Activated CD4-positive, alpha-beta T cell treated with anti-CD3 and anti-CD28 coated beads for 24 hours (primary cell): ENCODE results near the gene TAF4.
"Not testable (repeated sequence)": the region's sequence is repeated elsewhere in the genome, so short reads cannot be mapped to it uniquely, and the experiment has no call there.

Source experiments
- DNase-seq, 2 donors: peaks; one replicate each; pipeline ENCODE4 v3.0.0-alpha.2; 2020; ENCODE audit warnings: low read depth in 2 of 2

The TAF4 gene, protein sequence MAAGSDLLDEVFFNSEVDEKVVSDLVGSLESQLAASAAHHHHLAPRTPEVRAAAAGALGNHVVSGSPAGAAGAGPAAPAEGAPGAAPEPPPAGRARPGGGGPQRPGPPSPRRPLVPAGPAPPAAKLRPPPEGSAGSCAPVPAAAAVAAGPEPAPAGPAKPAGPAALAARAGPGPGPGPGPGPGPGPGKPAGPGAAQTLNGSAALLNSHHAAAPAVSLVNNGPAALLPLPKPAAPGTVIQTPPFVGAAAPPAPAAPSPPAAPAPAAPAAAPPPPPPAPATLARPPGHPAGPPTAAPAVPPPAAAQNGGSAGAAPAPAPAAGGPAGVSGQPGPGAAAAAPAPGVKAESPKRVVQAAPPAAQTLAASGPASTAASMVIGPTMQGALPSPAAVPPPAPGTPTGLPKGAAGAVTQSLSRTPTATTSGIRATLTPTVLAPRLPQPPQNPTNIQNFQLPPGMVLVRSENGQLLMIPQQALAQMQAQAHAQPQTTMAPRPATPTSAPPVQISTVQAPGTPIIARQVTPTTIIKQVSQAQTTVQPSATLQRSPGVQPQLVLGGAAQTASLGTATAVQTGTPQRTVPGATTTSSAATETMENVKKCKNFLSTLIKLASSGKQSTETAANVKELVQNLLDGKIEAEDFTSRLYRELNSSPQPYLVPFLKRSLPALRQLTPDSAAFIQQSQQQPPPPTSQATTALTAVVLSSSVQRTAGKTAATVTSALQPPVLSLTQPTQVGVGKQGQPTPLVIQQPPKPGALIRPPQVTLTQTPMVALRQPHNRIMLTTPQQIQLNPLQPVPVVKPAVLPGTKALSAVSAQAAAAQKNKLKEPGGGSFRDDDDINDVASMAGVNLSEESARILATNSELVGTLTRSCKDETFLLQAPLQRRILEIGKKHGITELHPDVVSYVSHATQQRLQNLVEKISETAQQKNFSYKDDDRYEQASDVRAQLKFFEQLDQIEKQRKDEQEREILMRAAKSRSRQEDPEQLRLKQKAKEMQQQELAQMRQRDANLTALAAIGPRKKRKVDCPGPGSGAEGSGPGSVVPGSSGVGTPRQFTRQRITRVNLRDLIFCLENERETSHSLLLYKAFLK

DNA sequence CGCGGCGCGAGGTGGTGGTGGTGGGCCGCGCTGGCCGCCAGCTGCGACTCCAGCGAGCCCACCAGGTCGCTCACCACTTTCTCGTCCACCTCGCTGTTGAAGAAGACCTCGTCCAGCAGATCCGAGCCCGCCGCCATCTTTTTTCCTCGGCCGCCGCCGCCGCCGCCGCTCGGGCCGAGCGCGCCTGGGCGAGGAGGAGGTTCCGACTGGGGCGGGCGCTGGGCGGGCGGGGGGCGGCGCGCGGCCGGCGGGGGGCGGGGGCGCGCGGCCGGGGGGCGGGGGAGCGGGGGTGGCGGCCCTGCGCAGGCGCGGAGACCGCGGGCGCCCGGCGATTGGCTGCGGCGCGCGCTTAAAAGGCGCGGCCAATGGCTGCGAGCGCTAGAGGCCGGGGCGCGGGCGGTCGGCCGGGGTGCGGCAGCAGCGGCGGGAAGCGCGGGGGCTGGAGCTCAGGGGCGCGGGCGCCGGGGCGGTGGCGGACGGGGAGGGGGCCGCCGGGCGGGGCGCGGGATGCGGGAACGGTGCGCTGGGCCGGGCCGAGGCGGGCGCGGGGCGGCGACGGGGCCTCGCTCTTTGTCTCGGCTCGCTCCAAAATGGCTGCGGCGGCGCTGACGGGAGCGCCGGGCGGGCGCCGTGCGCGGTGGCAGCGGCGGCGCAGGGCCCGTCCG, at the start of gene TAF4:
Gene TAF4 (minus strand): TSS at position 208 of the 665 bp plus-strand sequence. CDS start 71 bp downstream, at position 137.
- DNase-seq: peak; percentile 61 to 65

DNA sequence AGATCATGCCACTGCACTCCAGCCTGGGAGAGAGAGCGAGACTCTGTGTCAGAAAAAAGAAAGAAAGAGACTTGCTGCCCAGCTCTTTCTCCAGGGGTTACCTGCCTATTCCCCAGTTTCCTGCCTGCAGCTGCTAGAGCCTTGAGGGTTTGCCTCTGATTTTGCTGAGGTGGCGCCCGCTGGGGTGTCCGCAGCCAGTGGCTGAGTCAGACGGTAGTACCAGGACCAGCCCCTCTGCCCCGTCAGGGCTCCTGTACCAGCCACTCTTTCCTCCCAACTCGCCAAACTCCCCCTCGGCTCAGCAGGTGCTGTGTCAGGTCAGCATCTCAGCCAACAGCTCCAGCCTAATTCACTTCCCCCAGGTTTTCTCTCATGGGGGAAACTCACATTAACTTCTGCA, 49.2 kb upstream of the TAF4 start:
- no peak for DNase-seq

DNA sequence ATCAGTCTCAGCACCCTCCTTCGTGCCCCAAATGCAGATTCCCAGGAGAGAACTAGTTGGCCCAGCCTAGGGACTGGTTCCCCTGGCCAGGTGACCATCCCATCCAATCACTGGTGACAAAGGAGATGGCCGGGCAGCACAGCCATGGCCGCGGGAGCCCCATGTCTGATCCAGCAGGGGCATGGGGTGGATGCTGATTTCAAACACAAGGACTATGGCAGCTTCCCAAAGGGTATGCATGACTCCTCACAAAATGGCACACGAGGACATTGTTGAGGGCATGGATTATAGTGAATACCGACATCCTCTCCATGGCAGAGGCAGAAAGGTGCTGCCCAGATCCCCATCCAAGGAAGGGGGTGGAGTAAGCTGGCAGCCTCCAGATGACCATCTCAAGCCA, 46.7 kb upstream of the TAF4 start:
- DNase-seq: no peak

DNA sequence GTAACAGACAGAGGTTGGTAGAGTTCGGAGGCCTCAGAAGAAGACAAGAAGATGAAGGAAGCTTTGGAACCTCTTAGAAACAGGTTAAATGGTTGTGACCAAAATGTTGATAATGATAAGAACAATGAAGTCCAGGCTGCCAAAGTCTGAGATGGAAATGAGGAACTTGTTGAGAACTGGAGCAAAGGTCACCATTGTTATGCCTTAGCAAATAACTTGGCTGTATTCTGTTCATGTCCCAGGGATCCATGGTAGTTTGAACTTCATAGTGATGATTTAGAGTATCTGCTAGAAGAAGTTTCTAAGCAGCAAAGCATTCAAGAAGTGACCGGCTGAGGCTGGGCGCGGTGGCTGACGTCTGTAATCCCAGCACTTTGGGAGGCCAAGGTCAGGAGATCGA, 45.5 kb upstream of the TAF4 start:
- no peak for DNase-seq

DNA sequence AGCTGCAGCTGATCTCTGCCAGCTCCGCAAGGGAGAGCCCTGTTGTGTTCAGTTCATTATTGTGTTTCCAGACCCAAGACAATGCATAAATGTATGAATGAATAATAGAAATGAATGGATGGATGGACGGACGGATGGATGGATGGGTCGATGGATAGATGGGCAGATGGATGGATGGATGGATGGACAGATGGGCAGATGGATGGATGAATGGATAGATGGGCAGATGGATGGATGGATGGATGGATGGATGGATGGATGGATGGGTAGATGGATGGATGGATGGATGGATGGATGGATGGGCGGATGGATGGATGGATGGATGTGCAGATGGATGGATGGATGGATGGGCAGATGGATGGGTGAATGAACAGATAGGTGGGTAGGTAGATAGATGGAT, 39.9 kb upstream of the TAF4 start:
- DNase-seq: no peak

DNA sequence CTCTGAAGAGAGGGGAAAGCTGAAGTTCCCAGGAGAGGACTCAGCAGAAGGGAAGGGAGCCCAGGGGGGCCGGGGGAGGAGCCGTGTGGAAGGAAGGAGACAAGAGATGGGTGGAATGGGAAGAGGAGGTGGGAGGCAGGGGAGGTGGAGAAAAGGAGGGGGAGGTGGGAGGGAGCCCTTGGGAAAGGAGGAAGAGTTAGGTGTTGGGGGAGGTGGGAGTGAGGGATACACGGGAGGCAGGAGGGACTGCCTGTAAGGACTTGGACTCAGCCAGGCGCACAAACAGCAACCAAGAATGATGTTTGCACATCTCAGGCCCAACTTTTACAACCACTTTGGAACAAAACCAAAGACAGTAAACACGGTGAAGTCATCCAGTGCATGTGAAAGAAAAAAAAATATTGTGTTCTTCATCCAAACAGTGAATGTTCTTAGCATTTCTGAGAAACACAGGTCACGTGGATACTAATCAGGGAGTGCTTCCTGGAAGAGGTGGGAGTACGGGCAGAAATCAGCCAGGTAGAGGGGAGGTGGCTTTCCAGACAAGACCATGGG, 39.2 kb upstream of the TAF4 start:
- no peak for DNase-seq

DNA sequence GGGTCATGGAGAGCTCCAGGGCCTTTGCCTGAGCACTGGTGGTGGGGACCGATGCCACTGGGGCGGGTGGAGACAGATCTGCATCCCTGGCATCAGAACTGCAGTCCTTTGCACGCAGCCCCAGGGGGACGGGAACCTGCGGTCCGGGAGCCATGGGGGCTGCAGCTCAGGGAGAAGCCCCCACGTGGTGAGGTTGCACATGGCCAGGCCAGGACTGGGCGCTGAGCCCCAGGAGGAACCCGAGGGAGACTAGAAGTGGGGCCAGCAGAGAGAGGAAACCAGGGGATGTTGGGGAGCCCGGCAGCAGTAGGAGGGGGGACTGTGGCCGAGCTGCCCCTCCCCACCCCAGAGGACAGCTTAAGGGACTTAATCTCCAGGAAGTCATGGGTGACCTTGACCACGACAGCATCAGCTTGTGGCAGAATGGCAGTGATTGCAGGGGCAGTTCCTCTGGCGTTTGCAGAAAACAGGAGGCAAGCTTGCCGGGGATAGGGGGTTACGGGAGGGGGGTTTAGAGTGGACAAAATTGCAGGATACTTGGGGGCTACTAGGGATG, 38.6 kb upstream of the TAF4 start:
- no peak for DNase-seq

DNA sequence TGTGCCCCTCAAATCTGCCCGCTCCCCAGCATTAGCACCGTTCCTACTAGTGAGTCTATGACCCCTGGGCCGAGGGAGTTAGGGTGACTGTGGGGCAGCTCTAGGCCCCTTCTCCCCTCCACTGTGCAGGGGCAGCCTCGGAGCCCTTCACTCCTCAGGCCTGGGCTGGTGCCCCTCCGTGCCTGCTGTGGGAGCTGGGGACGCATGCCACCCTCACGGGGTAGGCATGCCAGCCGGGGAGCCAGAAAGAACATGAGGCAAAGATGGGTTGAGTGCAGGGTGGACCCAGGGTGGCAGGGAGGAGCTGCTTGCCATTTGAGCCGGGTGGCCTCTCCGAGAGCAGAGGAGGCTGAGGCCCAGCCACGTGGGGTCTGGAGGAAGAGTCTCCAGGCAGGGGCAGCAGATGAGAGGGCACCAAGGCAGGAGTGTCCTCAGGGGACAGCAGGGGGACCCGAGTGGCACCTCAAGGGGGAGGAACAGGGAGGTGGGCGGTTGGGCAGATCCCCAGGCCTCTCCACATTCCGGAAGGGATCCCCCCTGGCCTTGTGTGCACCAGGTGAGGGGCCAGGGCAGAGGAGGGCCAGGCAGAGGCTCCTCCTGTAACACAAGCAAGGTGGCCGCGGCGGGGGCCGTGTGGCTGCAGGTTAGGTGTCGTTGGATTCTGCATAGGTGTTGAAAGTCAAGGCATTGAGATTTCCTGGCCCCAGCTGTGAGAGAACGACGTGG, 38.0 kb upstream of the TAF4 start:
- no peak for DNase-seq

DNA sequence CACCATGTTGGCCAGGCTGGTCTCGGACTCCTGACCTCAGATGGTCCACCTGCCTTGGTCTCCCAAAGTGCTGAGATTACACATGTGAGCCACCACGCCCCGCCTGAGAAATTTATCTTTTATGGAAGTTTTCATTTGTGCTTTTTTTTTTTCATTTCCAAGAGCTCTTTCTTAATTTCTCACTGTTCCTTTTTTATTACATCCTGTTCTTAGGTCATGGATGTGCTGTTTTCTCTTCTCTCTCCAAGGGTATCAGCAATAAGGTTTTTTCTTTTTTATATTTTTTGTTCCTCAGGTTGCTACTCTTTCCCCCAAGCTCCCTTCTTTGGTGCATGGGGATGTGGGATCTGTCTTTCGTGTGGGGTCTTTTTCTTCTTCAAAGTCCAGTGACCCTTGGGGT, 35.4 kb upstream of the TAF4 start:
- DNase-seq: no peak

DNA sequence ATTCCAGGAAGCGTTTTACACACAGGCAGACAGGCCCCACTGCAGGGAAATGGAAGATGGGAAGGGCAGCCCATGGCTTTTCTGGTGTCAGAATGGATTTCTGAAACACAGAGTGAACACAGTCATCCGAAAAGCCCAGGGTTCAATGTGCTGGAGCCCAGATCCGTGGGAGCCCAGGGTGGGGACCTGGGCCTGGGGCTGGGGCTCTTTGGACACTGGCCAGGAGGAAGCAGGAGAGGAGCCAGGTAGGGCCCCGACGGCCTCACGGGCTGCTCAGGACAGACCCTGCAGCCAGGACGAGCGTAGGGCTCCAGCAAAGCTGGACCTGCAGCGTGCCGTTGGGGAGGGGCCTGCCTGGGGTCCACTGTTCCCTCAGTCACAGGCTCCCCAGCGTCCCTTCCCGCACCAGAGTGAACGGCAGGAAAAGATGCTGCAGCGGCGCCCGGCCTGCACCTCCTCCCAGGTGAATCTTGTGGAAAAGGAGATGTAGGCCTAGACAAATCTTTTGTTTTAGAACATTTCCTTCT, 32.3 kb upstream of the TAF4 start:
- DNase-seq: no peak

DNA sequence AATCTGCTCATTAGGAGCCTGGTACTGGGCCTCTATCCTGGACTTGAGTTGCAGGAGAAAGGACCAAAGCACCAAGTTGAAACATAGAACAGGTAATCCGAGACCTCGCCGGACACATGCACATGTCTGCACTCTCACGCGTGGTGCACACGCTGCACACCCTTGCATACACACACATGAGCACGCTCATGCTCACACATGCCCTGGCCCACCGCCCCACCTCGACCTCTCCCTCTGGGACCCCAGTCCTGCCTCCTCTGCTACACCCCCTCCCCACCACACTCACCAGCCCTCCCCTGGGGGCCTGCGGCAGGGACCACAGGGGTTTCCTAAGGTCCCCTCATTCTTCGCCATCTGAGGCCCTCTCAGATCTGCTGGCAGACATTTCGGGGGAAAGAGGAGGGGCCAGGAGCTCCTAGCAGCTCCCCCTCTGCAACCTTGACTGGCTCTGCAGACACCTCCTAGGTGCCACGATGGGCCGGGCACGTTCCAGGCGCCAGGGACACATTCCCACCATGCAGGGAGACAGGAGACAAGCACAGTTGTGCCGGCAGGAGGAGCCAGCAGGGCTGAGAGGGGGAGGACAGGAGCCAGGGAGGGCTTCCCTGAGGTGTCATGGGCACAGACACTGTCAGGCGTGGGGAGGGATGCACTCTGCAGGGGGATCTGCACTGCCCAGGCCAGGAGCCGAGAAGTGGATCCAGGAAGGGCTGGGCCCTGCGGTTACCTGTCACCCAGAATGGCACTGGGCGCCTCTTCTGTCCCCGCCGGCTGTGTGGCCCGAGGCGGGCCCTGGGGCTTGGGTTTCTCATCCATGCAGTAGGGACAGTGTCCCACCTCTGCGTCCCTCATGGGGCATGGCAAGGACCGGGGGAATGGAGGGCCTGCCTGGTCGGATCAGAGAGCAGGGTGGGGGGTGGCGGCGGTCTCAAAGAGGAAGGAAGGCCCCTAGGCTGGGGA, 31.0 kb upstream of the TAF4 start:
- no peak for DNase-seq

DNA sequence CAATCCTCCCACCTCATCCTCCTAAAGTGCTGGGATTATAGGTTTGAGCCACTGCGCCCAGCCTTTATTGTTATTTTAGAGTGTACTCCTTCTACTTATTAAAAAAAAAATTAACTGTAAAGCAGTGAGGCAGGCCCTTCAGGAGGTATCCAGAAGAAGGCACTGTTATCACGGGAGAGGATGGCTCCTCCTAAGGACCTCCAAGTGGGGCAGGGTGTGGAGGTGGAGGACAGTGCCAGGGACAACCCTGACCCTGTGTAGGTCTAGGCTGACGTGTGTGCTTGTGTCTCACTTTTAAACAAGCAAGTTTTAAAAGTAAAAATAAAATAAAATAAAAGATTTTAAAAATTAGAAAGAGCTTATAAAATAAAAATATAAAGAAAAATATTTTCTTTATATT, 23.7 kb upstream of the TAF4 start:
- no peak for DNase-seq

DNA sequence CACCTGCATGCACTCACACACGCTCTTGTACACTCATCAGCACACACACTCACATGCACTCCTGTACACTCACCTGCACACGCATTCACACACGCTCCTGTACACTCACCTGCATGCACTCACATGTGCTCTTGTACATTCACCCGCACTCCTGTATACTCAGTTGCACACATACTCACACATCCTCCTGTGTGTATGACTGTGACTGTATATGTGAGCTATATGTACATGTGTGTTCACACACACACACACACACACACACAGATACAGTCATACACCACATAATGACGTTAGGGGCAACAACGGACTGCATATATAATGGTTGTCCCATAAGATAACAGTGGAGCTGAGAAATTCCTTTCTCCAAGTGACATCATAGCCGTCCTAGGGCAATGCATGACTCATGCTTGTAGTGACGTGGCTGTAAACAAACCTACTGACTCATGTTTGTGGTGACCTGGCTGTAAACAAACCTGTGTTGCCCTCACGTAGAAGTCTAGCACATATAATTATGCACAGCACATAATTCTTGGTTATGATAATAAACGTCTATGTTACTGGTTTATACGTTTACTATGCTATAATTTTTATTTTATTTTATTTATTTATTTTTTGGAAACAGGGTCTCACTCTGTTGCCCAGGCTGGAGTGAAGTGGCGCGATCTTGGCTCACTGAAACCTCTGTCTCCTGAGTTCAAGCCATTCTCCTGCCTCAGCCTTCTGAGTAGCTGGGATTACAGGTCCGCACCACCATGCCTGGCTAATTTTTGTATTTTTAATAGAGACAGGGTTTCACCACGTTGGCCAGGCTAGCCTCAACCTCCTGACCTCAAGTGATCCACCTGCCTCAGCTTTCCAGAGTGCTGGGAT, 22.8 kb upstream of the TAF4 start:
- no peak for DNase-seq

DNA sequence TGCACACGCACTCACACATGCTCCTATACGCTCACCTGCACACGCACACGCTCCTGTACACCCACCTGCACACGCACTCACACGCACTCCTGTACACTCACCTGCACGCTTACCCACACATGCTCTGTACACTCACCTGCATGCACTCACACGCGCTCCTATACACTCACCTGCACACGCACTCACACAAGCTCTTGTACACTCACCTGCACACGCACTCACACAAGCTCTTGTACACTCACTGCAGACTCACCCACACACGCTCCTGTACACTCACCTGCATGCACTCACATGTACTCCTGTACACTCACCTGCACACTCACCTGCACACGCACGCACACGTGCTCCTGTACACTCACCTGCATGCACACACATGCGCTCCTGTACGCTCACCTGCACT, 22.0 kb upstream of the TAF4 start:
- no peak for DNase-seq

DNA sequence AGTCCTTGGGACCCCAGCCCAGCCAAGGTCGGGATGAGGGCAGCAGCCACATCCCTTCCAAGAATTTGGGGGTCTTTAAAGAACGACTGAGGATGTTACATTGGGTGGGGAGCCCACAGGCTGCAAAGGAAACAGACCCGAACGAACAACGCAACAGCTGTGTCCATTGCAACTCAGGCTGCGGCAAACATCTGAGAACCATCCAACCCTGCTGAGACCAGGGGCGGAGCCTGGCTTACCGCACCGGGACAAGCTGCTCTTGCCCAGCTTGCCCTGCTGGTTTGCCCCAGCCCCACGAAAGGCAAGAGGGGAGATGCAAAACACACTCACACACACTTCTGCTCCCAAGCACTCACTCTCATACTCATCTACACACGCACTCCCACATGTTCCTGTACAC, 21.5 kb upstream of the TAF4 start:
- no peak for DNase-seq

DNA sequence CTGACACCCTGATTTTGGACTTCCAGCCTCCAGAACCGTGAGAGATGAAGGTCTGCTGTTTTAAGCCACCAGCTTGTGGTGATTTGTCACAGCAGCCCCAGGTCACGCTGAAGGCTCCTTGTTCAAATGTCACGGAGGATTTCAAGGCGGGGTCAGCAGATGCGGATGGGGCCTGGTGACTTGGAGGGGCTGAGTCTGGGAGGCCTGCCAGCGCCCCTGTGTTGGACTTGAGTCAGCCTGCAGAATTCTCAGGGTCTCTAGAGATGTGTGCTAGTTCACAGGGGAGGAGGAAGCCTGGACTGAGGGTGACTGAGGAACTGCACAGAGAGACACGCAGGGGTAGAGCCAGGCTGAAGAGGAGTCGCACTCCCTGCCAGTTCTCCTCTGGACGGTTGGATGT, 19.5 kb upstream of the TAF4 start:
- no peak for DNase-seq

DNA sequence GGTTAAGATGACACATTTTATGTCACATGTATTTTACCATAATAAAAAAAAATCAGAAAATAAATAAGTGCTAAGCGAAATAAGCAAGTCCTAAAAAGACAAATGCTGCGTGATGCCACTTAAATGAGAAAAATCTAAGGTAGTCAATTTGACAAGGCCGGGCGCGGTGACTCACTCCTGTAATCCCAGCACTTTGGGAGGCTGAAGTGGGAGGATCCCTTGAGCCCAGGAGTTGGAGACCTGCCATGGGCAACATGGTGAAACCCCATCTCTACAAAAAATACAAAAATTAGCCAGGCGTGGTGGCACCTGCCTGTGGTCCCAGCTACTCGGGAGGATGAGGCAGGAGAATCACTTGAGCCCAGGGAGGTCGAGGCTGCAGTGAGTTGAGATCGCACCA, 18.5 kb upstream of the TAF4 start:
- not testable (repeated sequence) for DNase-seq

DNA sequence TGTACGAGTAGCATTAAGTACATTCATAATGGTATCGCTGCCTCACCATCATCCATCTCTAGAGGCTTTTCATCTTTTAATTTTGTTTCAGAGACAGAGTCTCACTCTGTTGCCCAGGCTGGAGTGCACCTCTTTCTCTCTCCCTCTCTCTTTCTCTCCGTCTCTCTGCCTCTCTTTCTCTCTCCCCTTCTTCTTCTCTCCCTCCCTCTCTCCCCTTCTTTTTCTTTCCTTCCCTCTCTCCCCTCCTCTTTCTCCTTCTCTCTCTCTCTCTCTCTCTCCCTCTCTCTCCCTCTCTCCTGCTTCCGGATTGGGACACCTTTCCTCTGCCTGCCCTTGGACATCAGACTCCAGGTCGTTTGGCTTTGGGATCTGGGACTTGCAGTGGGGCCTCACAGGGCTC, 17.6 kb upstream of the TAF4 start:
- no peak for DNase-seq
